ENCODE data around the gene DPH2.

Gene DPH2

DNA sequence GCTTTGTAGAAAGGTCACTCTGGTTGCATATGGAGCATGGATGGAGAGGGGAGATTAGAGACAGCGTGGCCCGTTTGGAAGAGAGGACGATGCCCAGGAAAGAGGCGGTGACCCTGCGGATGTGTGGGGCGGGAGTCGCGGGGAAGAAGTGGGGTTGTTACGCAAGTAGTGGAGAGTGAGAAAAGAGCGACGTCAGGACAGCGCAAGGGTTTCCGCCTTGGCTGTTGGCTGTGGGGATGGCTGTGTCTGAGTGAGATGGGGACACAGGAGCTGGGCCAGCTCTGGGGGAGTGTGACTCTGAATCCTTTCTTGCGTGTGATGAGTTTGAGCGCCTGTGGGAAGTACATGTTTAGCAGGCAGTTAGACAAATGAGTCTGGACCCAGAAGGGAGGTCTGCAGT is 13.0 kb downstream of the DPH2 start:
- DNase-seq (ENCODE audit: low read depth, low spot score) = no peak

DNA sequence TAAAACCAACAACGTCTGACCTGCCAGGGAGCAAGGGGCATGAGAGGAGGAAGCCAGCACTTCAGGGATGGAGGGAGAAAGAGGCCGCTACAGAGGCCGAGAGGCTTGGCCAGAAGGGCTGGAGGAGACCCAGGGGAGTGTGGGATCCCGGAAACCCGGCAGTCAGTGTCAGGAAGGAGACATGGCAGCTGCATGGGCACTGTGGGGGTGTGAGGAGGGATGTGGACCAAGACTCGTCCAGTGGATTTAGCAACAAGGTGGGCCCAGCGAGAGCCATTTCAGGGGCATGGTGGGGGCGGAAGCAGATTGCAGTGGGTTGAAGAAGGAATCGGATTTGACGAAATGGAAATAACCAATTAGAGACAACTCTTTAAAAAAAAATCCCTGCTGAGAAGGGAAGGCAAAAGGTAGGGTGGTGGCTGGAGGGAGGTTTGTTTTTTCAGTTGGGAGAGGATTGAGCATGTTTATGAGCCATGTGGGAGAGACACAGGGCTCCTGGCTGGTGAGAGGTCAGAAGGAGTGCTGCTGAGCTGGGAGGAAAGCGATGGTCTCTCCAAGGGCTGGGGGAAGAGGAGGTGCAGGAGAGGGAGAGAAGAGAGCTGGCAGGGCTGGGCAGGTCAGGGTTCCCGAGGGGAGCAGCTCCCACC is 13.6 kb downstream of the DPH2 start:
- DNase-seq (ENCODE audit: low read depth, low spot score) = no peak

DNA sequence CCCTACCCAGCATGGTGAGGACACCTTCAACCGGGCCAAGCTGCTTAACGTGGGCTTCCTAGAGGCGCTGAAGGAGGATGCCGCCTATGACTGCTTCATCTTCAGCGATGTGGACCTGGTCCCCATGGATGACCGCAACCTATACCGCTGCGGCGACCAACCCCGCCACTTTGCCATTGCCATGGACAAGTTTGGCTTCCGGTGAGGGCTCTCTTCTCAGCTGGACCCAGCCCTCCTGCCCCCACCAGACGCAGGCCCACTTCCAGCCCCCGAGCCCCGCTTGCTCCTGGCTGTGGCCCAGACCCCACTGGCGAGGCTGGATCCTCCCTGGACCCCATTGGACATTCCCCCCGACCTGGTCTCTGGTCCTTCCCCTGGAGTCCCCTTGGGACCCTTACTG is 15.0 kb downstream of the DPH2 start:
- no peak for DNase-seq (ENCODE audit: low read depth, low spot score)

DNA sequence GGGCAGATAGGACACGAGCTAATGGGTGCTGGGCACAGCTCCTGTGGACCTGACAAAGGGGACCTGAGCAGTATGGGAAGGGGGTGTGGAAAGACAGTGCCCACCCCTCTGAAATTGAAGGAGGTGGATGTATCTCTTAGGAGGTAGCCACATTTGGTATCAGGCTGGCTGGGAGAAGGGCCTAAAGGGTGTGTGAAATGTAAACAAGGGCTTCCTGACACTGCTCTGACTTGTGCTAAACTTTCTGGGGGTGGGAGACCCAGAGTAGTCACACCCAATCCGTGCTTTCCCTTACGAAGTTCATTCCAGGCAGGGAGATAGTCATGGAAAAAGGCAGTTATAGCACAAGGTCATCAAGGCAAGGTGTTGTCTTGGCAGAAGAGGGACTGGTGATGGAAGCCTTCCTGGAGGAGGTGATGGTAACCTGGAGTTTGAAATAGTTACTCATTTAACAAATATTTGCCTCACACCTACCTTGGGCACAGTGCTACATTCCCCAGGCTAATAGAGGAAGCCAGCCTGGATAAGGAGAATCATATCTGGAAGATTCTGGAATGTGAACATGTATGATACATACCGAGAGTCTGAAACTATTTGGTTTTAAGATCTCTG is 16.3 kb downstream of the DPH2 start:
- DNase-seq (ENCODE audit: low read depth, low spot score) = no peak

DNA sequence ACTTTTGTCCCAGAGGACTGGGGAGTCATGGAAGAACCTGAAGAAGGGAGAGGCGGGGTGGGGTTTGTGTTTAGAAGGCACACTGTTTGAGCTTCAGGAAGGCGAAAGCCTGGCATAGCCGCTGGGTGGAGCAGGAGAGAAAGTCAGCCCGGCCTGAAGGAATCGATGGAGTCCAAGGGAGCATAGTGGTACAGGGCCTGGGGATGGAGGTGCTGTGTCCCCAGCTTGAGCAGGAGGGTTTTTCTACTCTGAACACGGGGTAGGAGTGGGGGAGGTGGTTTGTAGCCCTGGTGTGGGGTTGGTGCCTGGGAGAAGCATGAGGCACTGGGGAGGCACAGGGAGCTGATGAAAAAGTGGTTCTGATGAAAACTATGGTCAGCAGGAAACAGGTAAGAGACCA is 16.9 kb downstream of the DPH2 start:
- no peak for DNase-seq (ENCODE audit: low read depth, low spot score)

DNA sequence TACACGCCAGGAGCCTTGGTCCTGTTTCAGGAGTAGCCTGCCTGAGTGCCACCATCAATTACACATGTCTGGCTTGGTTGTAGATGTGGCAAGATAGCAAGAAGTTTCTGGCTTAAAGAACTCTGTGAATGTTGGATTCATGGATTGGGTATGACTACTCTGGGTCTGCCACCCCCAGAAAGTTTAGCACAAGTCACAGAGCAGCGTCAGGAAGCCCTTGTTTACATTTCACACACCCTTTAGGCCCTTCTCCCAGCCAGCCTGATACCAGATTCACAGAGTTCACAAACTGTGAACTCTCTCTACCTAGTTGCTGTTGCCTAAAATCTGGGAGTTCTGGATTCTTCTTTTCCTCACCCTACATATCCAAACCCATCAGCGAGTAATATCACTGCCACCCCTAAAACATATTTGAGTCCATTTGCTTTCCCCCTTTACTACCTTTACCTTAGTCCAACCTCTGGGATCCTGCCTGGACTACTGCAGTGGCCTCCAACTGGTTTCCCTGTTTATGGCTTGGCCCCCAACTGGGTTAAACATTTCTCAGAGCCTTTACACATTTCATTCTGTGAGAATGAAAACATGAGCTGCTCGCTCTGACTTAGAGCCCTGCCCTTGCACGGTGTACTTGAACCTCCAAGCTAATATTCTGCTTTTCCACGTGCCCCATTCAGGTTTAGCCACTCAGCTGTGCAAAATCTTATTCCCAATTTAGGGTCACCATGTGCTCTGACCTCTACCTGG is 17.5 kb downstream of the DPH2 start:
- DNase-seq (ENCODE audit: low read depth, low spot score) = no peak

DNA sequence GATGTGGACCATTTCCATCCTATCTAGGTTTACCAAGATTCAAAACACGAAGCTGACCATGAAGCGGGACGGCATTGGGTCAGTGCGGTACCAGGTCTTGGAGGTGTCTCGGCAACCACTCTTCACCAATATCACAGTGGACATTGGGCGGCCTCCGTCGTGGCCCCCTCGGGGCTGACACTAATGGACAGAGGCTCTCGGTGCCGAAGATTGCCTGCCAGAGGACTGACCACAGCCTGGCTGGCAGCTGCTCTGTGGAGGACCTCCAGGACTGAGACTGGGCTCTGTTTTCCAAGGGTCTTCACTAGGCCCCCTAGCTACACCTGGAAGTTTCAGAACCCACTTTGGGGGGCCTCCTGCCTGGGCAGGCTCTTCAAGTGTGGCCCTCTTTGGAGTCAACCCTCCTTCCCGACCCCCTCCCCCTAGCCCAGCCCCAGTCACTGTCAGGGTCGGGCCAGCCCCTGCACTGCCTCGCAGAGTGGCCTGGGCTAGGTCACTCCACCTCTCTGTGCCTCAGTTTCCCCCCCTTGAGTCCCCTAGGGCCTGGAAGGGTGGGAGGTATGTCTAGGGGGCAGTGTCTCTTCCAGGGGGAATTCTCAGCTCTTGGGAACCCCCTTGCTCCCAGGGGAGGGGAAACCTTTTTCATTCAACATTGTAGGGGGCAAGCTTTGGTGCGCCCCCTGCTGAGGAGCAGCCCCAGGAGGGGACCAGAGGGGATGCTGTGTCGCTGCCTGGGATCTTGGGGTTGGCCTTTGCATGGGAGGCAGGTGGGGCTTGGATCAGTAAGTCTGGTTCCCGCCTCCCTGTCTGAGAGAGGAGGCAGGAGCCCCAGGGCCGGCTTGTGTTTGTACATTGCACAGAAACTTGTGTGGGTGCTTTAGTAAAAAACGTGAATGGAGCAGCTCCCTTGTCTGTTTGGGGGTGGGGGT is 20.7 kb downstream of the DPH2 start:
- no peak for DNase-seq (ENCODE audit: low read depth, low spot score)

DNA sequence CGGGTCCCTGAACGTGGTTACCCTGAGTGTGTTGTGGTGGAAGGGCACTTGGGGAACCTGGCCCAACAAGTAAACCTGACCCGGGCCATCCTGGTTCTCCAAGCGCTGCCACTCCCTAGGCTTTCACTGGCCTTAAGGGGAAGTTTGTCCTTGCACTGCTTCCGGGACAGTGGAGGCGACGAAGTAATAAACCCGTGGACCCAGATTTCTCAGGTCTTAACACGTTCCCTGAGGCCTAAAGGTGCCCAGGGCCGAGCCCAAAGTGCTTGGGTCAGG is 21.3 kb downstream of the DPH2 start:
- DNase-seq (ENCODE audit: low read depth, low spot score) = no peak

DNA sequence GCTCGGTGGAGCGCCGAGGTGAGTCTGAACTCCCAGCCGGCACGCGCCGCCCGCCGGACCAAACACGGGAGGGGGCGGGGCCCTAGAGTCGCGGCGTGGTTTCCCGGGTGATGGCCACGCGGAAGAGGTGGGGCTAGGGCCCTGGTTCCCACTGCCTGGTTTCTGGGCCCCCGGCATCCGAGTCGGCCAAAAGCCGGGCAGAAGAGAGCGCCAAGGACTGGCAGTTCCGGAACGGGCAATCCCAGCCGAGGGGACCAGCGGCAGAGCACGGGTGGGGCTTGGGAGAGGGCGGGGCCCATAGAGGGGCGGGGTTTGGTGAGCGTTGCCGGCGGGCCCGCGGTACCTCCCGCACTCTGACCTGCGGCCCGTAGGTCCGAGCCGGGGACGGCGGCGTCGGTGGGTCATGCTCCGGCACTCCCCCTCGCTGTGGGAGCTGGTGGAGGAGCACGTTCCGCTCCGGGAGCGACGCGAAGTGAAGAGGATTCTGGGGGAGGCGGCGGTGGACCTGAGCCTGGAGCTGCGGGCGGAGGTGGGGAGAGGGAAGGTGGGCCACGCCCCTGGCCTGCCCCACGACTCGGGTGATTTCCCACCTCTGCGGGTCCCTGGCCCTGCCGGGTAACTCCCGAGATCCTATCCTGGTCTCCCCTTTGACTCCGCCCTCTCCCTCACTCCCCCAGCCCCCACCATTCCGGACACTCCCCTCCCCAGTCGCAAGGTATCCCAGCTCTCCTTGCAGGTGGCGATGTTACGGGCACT is 21.8 kb downstream of the DPH2 start, which contains the start of gene CCDC24:
TSS of gene CCDC24 (plus strand) at position 124 of the 756 bp plus-strand sequence. CDS start at position 404, 280 bp downstream.
- no peak for DNase-seq (ENCODE audit: low read depth, low spot score)

DNA sequence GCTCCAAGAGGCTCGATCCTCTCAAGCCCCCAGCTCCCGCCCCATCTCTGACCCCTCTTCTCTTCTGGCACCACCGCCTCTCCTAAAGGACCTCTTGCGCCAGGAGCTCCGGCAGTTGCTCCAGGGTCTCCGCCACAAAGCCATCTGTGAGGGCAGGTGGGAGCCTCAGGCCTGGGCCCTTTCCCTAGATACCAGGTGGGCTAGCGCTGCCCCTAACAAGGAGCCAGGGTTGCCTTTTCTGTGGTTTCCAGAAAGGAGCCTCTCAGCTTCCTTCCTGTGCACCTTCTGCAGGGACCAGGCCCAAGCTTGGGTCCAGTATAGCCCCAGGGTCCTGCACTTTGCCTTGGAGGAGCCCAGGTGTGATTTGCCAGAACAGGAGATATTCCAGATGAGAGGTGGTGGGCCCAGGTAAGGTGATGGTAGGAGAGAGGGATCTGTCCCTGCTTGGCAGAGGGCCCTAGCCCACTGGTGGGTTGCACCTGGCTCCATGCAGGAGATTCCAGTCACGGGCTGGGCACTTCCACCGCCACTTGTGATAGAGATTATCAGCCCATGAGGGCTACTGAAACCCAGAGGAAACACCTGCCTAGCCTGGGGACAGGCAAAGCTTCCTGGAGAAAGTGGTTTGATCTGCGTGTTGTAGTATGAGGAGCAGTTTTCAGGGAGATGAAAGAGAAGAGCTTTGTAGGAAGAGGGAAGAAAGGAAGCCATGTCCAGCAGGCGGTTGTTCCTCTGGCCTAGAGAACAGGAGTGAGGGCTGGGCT is 22.6 kb downstream of the DPH2 start:
- no peak for DNase-seq (ENCODE audit: low read depth, low spot score)

DNA sequence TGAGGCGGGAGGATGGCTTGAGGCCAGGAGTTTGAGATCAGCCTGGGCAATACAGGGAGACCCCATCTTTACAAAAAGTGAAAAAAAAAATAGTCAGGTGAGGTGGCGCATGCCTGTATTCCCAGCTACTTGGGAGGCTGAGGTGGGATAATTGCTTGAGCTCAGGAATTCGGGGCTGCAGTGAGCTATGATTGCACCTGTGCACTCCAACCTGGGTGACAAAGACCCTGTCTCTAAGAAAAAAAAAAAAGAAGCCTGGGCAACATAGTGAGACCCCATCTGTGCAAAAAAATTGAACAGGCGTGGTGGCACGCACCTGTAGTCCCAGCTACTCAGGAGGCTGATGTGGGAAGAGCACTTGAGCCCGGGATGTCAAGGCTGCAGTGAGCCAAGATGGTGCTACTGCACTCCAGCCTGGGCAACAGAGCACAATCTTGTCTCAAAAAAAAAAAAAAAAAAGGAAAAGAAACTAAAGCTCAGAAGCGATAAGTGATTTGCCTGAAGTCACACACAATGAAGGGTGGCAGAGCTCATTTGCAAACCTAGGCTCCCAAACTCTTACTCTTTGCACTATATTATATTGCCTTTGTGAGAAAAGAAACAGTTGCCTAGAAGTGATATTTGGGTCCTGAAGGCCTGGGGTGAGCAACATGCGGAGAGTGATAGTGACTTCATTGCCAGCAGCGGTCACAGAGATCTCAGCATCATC is 23.6 kb downstream of the DPH2 start:
- DNase-seq (ENCODE audit: low read depth, low spot score) = no peak

DNA sequence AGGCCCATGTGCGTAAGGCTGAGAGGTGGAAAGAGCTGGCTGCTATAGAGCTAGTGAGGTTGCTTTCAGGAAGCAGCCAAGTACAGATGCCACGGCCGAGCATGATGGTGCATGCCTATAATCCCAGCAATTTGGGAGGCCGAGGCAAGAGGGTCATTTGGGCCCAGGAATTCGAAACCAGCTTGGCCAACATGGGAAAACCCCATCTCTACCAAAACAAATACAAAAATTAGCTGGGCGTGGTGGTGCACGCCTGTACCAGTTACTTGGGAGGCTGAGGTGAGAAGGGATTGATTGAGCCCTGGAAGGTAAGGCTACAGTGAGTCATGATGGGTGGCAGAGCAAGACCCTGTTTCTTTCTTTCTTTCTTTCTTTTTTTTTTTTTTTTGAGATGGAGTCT is 24.3 kb downstream of the DPH2 start:
- no peak for DNase-seq (ENCODE audit: low read depth, low spot score)

DNA sequence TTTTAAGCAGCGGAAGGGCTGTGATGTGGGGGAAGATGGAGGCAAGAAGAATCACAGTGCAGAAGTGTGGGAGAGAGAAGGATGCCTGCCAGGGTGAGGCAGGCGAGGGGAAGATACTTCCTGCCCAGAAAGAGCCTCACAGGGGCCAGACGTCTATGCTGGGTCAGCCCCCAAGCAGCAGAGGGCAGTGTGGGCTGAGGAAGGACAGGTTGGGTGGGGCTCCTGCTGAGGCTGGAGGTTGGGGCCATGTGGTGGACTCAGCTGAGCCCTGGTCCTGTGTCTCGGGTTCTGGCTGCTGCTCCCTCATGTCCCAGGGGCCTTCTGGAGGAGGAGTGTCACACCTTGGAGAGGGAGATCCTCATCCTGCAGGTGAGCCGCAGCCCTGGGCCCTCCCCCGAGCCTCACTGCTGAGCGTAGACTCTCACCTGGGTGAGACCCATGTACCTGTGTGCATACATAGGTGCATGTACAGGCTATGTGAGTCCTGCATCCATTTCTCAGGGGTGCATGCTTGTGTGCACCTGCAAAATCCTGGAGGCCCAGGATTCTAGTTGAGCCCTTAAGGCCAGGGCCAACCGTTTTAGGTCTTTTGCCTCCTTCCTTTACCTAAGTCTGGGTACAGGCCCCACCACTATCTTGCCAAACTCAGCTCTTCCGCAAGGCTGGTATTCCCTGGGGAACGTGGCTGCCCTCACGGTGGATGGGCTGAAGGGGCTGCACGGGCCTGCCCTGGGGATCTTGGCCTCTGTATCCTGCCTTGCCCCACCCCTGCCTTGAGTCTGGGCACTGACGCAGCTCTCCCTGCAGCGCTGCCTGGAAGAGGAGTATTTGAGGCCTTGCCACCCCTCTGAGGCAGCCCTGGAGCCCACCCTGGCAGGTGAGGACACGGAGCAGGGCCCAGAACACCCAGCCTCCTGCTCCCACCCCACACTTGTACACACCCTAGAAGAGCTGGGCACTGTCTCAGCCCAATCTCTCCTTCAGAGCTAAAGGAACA is 25.3 kb downstream of the DPH2 start:
- DNase-seq (ENCODE audit: low read depth, low spot score) = no peak

DNA sequence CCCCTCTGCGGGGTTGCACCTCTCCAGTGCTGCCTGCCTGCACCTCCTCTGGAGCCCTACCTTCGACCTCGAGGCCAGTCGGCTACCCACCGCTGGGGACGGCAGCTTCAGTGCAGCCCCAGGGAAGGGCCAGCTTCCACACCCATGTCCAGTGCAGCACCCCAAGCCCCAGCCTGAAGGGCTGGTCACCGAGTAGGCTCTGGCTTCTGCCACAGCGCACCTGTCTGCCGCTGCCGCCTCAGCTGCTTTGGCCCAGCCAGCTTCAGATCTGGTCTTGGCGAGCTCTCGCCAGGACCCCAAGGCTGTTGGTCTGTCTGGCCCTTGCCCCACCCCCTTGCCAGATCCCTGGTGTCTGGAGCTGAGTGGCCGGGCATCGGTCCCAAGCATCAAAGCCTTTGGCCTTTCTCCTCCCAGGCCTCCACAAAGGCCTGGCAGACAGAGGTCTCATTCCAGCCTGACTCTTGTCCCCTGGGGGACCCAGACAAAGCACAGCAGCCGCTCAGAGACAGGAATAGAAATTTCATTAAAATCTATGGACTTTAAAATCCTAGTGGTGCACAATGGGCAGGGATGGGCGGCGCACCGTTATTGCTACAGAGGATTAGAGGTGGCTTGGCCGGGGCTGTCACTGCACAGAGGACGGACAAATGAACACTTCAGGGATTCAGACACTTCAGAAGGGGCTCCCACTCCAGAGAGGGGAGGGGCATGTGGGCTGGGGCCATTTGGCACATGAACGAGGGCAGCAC is 26.3 kb downstream of the DPH2 start:
- no peak for DNase-seq (ENCODE audit: low read depth, low spot score)

DNA sequence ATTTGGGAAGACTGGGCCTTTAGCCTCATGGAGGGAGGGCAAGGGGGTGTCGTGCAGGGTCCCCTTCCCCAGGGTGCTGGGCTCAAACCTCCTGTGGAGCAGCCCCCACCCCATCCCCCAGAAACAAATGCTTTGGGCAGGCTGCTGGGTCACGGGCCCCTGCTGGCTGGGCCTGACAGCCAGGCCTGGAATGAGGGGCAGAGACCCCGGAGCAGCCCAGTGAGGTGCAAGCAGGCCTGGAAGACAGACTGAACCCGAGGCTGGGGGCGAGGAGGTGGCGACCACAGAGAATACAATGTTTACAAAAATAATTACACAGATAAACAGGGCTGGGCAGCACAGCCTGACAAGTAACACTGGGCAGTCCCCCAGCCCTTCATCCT is 26.9 kb downstream of the DPH2 start:
- no peak for DNase-seq (ENCODE audit: low read depth, low spot score)

DNA sequence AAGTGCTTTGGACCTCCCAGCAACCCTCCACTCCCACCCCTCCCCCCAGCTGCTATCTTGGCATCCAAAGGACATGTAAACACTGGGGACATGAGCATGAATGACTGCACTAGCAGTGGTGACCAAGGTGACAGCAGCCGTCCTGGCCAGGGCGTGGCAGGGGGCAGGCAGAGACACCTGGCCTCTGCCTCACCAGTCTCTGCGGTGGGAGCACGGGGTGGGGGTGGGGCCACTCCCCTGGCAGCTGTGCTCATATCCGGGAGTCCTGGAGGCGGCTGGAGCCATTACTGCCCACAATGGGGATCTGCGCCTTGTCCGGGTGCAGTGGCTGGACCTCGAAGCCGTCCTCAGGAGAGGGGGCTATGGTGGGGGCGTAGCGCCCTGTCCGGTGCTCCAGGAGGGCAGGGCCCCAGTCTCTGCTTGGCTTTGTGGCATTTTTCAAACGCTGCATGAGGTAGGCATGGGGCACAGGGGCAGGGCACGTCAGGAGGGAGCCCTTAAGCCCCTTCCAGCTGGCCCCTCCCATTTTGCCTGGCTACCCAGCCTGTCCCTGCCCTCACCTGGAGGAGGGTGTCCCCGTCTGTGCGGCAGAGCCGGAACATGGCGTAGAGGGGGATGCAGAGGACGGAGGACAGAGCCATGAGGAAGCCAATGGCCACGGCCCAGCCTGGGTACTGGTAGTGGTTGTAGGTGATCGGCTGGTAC is 27.6 kb downstream of the DPH2 start:
- no peak for DNase-seq (ENCODE audit: low read depth, low spot score)

DNA sequence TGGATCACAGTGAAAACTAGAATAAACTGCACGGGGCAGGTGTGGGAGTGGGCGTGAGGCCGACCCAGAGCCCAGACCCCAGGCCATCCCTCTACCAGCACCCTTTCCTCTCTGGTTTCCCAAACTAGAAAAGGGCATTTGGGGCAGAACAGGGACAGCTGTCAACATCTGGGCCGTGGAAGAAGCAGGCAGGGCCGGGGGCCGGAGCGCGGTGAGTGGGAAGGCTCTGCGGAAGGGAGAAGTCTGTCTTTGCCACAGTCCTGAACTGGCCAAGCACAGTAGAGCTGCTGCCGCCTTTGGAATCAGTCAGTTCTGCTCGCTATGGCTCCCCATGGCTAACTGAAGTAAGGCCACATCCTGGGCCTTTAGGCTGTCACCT is 28.2 kb downstream of the DPH2 start:
- DNase-seq (ENCODE audit: low read depth, low spot score) = no peak

DNA sequence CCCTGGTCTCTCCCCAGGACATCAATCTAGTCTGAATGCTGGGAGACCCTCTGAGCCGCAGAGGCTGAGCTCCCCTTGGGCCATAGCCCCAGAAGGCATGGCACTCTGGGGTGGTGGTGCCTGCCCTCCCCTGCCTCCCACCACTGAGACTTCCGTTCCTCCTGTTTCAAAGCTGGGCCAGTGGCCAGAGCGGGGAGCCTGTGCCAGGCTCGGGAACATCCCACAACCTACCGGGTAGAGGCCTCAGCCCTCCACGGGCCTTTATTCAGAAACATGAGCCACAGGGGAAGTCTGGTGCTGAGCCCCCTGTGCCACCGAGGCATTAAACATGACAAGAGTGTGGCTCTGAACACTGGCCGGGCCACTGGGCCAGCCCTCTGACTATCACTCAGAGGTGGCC is 29.6 kb downstream of the DPH2 start:
- DNase-seq (ENCODE audit: low read depth, low spot score) = no peak

All from iPS DF 19.7 (cell line).